ENCODE data around the gene HSD17B2. TPM values are rescaled to one million over a fixed set of nuclear protein-coding genes. Genes with fewer than 3 reads are reported as not detected.

HSD17B2 gene
- total RNA-seq, 1 experiment from 2014 or later = 0.55 TPM

GRCh38 chr16:82135844-82136243, 100.8 kb downstream of the HSD17B2 start (continued):
- no peak for TF ChIP-seq ZNF532 (CRISPR knock-in tag; IDR thresholded peaks at IDR 0.05; ENCODE audit: borderline replicate concordance)
- no peak for TF ChIP-seq USF2 (CRISPR knock-in tag; IDR thresholded peaks at IDR 0.05)
- TF ChIP-seq GTF2I (CRISPR knock-in tag; conservative IDR thresholded peaks at IDR 0.05) = no peak
- TF ChIP-seq E2F5 (CRISPR knock-in tag; IDR thresholded peaks at IDR 0.05) = no peak
- no peak for TF ChIP-seq GABPB1 (CRISPR knock-in tag; IDR thresholded peaks at IDR 0.05)
- TF ChIP-seq MXD4 (CRISPR knock-in tag; IDR thresholded peaks at IDR 0.05; ENCODE audit: borderline replicate concordance) = no peak
- no peak for TF ChIP-seq TEAD1 (CRISPR knock-in tag; IDR thresholded peaks at IDR 0.05)
- TF ChIP-seq ZSCAN18 (CRISPR knock-in tag; IDR thresholded peaks at IDR 0.05) = no peak
- no peak for TF ChIP-seq JUN (CRISPR knock-in tag; IDR thresholded peaks at IDR 0.05)
- TF ChIP-seq IRF2 (CRISPR knock-in tag; IDR thresholded peaks at IDR 0.05; ENCODE audit: borderline replicate concordance, low read depth) = no peak
- no peak for TF ChIP-seq AFF4 (CRISPR knock-in tag; IDR thresholded peaks at IDR 0.05; ENCODE audit: borderline replicate concordance)
- TF ChIP-seq ZNF512 (CRISPR knock-in tag; IDR thresholded peaks at IDR 0.05; ENCODE audit: borderline replicate concordance) = no peak
- TF ChIP-seq SMAD3 (CRISPR knock-in tag; IDR thresholded peaks at IDR 0.05; ENCODE audit: borderline replicate concordance) = no peak

Data from WTC11 (cell line).